Measurements from ENCODE around the gene PRKRA. TPM values are rescaled to one million over a fixed set of nuclear protein-coding genes. Genes with fewer than 3 reads are reported as not detected.

PRKRA gene
- total and polyA plus RNA-seq, 2 of the 13 experiments (the other 11 are each of a cell fraction or from before 2014, with no cell fraction given): 53.1 to 74.7 TPM

GRCh38 chr2:178395941-178396570 lies 54.9 kb downstream of the PRKRA start:
- intact Hi-C loops (cut with micrococcal nuclease; ENCODE audit: unreplicated experiment) (loop anchor here (5.0 kb wide), 1 partner anchor 284 kb away; the partner anchor contains the start of gene RBM45), in situ Hi-C loops (cut with HindIII; ENCODE audit: extremely low pct_ligation_motif_present, low pct_unique_long_range_greater_than_20kb) (no loop called here)
- Histone ChIP-seq H4K20me1 (ENCODE audit: insufficient read depth, low read length) (no peaks in the 10 kb centered on the region), H3K79me2 (ENCODE audit: insufficient read depth, low read length) (no peaks in the 10 kb centered on the region), H2AFZ (ENCODE audit: low read length) (no peak overlapping the region), H3K9ac (ENCODE audit: insufficient read depth, low read depth, low read length) (no peak overlapping the region), H3K4me3 (replicated peaks in 1 of 3; ENCODE audit: insufficient read depth in 1 of 3, low read depth in 2 of 3, low read length in 3 of 3) (no peak overlapping the region), H3K36me3 (replicated peaks in 1 of 2; ENCODE audit: control insufficient read depth in 1 of 2, insufficient read depth in 2 of 2, low read length in 2 of 2) (no peaks in the 10 kb centered on the region), H3K4me1 (ENCODE audit: insufficient read depth, low read length) (no peaks in the 10 kb centered on the region), H3K4me2 (ENCODE audit: low read depth, low read length) (no peak overlapping the region), H3K9me3 (ENCODE audit: low read length) (no peaks in the 10 kb centered on the region), H3K27me3 (ENCODE audit: control insufficient read depth in 1 of 2, insufficient read depth in 2 of 2, low read length in 2 of 2) (no peaks in the 10 kb centered on the region), H3K27ac (ENCODE audit: extremely low read length, insufficient read depth, low read length) (no peak overlapping the region)
- FAIRE-seq: no peak
- 21% methylated on average over 8 of the region's 8 CpGs for WGBS (ENCODE audit: low lambda C conversion rate)
- TF ChIP-seq KDM5B (CRISPR knock-in tag; IDR thresholded peaks at IDR 0.05; ENCODE audit: borderline replicate concordance): no peak
- no peak for TF ChIP-seq ZNF430 (CRISPR knock-in tag; IDR thresholded peaks at IDR 0.05)
- TF ChIP-seq HHEX (CRISPR knock-in tag; IDR thresholded peaks at IDR 0.05): no peak
- no peak for TF ChIP-seq ZNF143 (CRISPR knock-in tag; IDR thresholded peaks at IDR 0.05)
- no peak for TF ChIP-seq TBX2 (CRISPR knock-in tag; IDR thresholded peaks at IDR 0.05; ENCODE audit: borderline replicate concordance)
- TF ChIP-seq TAF1 (CRISPR knock-in tag; IDR thresholded peaks at IDR 0.05): no peak
- no peak for TF ChIP-seq JARID2 (CRISPR knock-in tag; IDR thresholded peaks at IDR 0.05; ENCODE audit: insufficient replicate concordance)
- TF ChIP-seq ERF (CRISPR knock-in tag; IDR thresholded peaks at IDR 0.05): no peak
- TF ChIP-seq EED (CRISPR knock-in tag; IDR thresholded peaks at IDR 0.05): no peak
- TF ChIP-seq, protein P1, sequence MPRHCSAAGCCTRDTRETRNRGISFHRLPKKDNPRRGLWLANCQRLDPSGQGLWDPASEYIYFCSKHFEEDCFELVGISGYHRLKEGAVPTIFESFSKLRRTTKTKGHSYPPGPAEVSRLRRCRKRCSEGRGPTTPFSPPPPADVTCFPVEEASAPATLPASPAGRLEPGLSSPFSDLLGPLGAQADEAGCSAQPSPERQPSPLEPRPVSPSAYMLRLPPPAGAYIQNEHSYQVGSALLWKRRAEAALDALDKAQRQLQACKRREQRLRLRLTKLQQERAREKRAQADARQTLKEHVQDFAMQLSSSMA (CRISPR knock-in tag; IDR thresholded peaks at IDR 0.05): no peak
- TF ChIP-seq, protein P2, sequence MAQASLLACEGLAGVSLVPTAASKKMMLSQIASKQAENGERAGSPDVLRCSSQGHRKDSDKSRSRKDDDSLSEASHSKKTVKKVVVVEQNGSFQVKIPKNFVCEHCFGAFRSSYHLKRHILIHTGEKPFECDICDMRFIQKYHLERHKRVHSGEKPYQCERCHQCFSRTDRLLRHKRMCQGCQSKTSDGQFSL (CRISPR knock-in tag; IDR thresholded peaks at IDR 0.05): no peak
- TF ChIP-seq AFF4 (CRISPR knock-in tag; IDR thresholded peaks at IDR 0.05): no peak
- no peak for TF ChIP-seq ZNF788 (CRISPR knock-in tag; IDR thresholded peaks at IDR 0.05; ENCODE audit: borderline replicate concordance)
- TF ChIP-seq ZFY (CRISPR knock-in tag; IDR thresholded peaks at IDR 0.05): no peak
- no peak for TF ChIP-seq SOX5 (CRISPR knock-in tag; IDR thresholded peaks at IDR 0.05; ENCODE audit: borderline replicate concordance)
- no peak for TF ChIP-seq TCF7 (IDR thresholded peaks at IDR 0.05; ENCODE audit: low read depth)
- TF ChIP-seq ZNF746 (CRISPR knock-in tag; IDR thresholded peaks at IDR 0.05): no peak
- TF ChIP-seq, protein P3, sequence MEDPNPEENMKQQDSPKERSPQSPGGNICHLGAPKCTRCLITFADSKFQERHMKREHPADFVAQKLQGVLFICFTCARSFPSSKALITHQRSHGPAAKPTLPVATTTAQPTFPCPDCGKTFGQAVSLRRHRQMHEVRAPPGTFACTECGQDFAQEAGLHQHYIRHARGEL (CRISPR knock-in tag; IDR thresholded peaks at IDR 0.05): no peak
- ATAC-seq: no peak
- no TSS peak for BruUV-seq (replicated peaks)
- CTCF ChIA-PET (ENCODE audit: low intra/inter-chr PET ratio, low total read pairs): interaction anchor here (0.7 to 4.3 kb wide), 2 partner anchors 19 to 126 kb away, joined by 4 to 24 read pairs; no protein-coding TSS in a partner anchor
- POLR2A ChIA-PET: no interaction called here
- no peak for DNase-seq (ENCODE audit: low spot score)
